ENCODE data around the gene SUPT4H1.

Gene SUPT4H1

DNA sequence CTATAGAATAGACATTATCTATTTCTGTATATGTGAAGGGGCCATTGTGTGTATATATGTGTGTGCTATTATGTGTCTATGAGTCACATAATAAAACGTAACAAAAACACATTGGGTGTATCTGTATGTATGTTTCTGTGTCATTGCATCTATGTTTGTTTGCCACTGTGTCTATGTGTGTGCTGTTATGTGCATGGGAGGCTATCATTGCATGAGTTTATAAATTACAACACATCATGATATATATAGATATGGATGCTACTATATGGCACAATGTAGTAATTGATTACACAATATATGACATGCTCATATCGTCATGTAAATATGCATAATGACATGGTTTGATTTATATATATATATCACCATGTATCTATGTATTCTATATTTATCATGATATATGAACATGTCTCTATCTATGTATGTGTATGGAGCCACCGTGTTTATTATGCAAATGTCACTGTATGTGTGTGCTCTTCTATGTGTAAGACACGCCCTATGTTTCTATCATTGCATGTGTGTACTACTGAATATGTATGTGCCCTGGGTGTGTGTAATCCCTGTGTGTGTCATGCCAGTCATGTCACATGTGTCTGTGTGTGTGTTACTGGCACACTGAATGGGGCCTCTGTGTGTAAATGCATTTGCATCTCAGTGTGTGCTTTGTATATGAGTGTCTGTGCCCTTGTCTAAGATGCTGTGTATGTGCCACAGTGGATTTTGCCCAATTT is 22.0 kb downstream of the SUPT4H1 start:
- TF ChIP-seq ZNF274 (IDR thresholded peaks at IDR 0.05; ENCODE audit: low read depth, low read length): no peak
- no peak for TF ChIP-seq SUZ12 (IDR thresholded peaks at IDR 0.05; ENCODE audit: extremely low read depth, insufficient read depth, insufficient read length)
- TF ChIP-seq YY1 (IDR thresholded peaks at IDR 0.05; ENCODE audit: insufficient read depth, insufficient read length): no peak
- Histone ChIP-seq H3K4me3 (ENCODE audit: insufficient read length, low read depth) (no peak overlapping the region), H3K9me3 (ENCODE audit: insufficient read depth, low read length) (no peaks in the 10 kb centered on the region), H3K4me1 (ENCODE audit: insufficient read depth, insufficient read length) (peaks cover 26% of the 10 kb centered on the region), H3K36me3 (ENCODE audit: insufficient read depth, insufficient read length, low read length) (no peaks in the 10 kb centered on the region), H3K27me3 (ENCODE audit: insufficient read depth, insufficient read length) (no peaks in the 10 kb centered on the region), H3K9ac (ENCODE audit: insufficient read length, low read depth) (no peak overlapping the region)
- DNase-seq (ENCODE audit: low read depth, low spot score): no peak

DNA sequence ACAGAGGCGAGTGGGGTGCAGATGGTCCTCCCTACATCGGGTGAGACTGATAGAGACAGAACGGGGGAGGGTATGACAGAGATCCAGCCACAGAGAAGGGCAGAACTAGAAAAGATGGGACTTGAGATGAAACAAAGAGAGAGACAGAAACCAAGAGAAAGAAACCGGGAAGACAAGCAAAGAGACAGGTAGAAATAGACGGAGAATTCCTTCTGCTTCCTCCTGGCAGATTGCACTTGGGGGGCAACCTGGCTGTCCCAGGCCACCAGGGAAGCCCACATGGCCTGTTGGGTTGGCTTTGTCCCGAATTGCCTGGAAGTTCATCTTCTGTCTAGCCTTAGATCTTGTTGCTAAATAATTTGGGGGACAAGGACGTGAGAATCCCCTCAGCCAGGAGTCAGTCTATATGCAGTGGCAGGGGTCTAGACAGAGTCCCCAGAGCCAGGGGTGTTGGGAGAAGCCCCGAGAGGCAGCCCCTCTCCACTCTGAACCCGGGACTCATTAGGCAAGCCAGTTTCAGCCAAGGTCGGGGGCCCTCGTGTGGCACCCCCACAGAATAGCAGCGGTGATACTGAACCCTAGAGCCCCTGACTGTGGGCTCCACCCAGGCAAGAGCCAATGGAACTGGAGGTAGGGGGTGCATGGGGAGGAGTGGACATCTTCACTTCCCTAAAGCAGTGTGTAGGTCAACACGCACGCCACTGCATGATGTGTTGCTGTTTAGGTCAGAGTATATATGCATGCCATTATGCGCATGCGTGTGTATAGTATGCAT is 22.8 kb downstream of the SUPT4H1 start:
- Histone ChIP-seq H3K4me3 (ENCODE audit: insufficient read length, low read depth) (no peak overlapping the region), H3K9me3 (ENCODE audit: insufficient read depth, low read length) (no peaks in the 10 kb centered on the region), H3K27me3 (ENCODE audit: insufficient read depth, insufficient read length) (no peaks in the 10 kb centered on the region), H3K4me1 (ENCODE audit: insufficient read depth, insufficient read length) (peaks cover 31% of the 10 kb centered on the region), H3K36me3 (ENCODE audit: insufficient read depth, insufficient read length, low read length) (no peaks in the 10 kb centered on the region), H3K9ac (ENCODE audit: insufficient read length, low read depth) (no peak overlapping the region)
- no peak for DNase-seq (ENCODE audit: low read depth, low spot score)
- TF ChIP-seq ZNF274 (IDR thresholded peaks at IDR 0.05; ENCODE audit: low read depth, low read length): no peak
- TF ChIP-seq YY1 (IDR thresholded peaks at IDR 0.05; ENCODE audit: insufficient read depth, insufficient read length): no peak
- no peak for TF ChIP-seq SUZ12 (IDR thresholded peaks at IDR 0.05; ENCODE audit: extremely low read depth, insufficient read depth, insufficient read length)

DNA sequence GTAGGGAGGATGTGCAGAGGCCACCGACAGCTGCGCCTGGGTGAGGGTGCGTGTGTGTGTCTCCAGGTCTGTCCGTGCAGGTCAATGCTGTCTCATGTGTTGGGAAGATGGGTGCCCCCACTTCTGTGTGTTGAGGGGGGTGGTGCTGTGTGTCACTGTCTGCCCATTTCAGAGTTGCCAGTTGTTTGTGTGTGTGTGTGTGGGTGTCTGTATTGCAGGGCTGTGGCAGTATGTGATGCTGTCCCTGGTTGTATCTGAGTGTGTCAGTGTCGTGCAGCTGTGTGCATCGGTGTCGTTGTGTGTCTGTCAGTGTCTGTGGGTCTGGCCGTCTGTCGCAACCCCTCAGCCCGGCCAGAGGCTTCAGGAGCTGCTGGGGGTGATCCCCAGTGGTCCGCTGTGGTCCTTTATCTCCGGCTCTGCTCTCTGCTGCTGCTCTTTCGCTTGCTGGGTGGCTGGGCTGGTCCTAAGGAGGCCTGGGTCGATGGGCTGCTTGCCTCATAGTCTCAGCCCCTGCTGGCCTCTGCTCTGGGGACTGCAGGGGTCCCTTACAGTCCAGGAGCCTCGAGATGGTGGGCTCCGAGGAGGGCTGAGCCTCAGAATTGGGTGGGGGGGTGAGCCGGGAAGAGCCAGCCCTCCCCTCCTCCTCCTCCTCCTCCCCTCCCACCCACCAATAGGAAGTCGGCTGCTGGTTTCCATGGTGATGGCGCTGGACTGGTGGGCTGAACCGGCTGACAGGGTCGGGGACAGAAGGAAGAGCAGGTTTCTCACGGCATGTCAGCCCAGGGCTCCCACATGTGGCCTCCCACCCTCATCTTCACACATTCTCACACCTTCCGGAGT is 23.6 kb downstream of the SUPT4H1 start, which contains the start of gene TSPOAP1:
Gene TSPOAP1 (minus strand): TSS at position 601 of the 840 bp plus-strand sequence. CDS start 875 bp downstream, outside the sequence.
- Histone ChIP-seq H3K9ac (ENCODE audit: insufficient read length, low read depth) (no peak within 1 kb of the TSS), H3K9me3 (ENCODE audit: insufficient read depth, low read length) (no peaks in the 10 kb centered on the region), H3K4me3 (ENCODE audit: insufficient read length, low read depth) (no peak within 1 kb of the TSS), H3K27me3 (ENCODE audit: insufficient read depth, insufficient read length) (peaks cover 2% of the 10 kb centered on the region), H3K36me3 (ENCODE audit: insufficient read depth, insufficient read length, low read length) (no peaks in the 10 kb centered on the region), H3K4me1 (ENCODE audit: insufficient read depth, insufficient read length) (peaks cover 35% of the 10 kb centered on the region)
- DNase-seq (ENCODE audit: low read depth, low spot score): no peak
- no peak for TF ChIP-seq YY1 (IDR thresholded peaks at IDR 0.05; ENCODE audit: insufficient read depth, insufficient read length)
- no peak for TF ChIP-seq ZNF274 (IDR thresholded peaks at IDR 0.05; ENCODE audit: low read depth, low read length)
- TF ChIP-seq SUZ12 (IDR thresholded peaks at IDR 0.05; ENCODE audit: extremely low read depth, insufficient read depth, insufficient read length): no peak

DNA sequence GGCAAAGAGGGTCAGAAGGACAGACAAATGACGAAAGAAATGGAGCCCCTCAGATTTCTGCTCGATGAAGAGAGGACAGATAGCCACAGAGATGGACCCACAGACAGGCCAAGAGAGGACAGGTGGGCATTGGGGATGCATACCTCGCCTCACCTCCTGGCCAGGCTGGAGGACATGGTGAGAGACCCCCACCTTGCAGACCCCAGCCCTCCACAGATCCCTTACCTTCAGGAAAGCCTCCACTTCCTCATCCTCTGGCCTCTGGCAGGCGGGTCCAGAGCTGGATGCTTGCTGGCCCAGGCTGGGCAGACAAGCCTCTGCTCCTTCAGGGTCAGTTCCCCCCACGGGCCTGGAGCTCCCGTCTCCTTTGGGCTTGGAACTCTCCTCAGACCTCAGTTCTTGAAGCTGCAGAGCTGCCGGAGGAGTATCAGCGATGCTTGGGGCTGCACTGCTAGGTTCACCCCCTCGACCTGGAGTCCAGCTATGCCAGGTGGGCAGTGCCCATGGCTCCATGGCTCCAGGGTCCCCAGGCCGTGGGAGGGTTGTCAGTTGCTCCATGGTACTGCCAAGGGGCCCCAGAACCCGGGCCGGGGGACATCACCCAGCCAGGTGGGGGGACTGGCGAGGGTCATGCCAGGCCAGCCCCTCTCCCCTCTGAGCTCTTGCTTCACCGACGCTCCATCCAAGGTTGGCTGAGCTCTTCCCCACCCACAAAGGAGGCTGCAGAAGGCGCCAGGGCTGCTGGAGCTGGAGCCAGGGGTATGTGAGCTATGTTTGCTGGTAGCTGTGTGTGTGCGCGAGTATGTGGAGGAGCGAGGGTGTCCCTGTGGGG is 24.4 kb downstream of the SUPT4H1 start:
- Histone ChIP-seq H3K4me3 (ENCODE audit: insufficient read length, low read depth) (no peak overlapping the region), H3K4me1 (ENCODE audit: insufficient read depth, insufficient read length) (peaks cover 36% of the 10 kb centered on the region), H3K9ac (ENCODE audit: insufficient read length, low read depth) (no peak overlapping the region), H3K9me3 (ENCODE audit: insufficient read depth, low read length) (no peaks in the 10 kb centered on the region), H3K36me3 (ENCODE audit: insufficient read depth, insufficient read length, low read length) (no peaks in the 10 kb centered on the region), H3K27me3 (ENCODE audit: insufficient read depth, insufficient read length) (peaks cover 8% of the 10 kb centered on the region)
- no peak for TF ChIP-seq YY1 (IDR thresholded peaks at IDR 0.05; ENCODE audit: insufficient read depth, insufficient read length)
- no peak for TF ChIP-seq SUZ12 (IDR thresholded peaks at IDR 0.05; ENCODE audit: extremely low read depth, insufficient read depth, insufficient read length)
- no peak for TF ChIP-seq ZNF274 (IDR thresholded peaks at IDR 0.05; ENCODE audit: low read depth, low read length)
- no peak for DNase-seq (ENCODE audit: low read depth, low spot score)

DNA sequence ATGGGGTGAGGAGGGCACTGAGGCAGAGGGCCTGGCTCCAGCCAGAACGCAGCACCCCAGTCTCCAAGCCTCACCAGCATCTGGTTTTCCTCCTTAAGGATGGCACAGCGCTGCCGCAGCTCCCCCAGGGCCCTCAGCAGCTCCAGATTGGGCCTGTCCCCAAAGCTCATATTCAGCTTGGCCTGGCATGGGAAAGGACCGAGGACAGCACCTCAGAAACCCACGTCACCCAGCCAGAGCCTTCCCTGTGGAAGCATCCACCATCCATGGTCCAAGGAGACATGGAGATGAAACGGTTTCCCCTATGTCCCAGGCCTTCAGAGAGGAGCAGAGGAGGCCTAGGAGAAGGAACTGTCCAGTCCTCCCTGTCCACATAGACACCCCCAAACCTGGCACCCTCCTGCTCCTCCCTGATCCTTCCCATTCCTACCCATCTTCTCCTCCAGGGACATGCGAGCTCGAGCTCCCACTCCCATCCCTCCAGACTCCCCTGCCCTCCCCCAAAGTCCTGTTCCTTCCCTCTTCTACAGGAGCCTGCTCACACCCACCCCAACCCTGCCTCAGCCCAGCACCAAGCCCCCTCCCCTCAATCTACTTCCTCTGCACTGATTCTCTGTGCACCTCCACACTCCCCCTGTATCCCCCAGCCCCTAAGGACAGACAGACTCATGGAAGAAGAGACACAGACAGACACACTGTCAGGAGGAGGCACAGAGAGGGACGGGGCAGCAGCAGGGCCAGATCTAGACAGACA is 25.2 kb downstream of the SUPT4H1 start:
- DNase-seq (ENCODE audit: low read depth, low spot score): no peak

More for the DNA sequence above, 25.2 kb downstream of the SUPT4H1 start:
- H3K4me1 ChIP-seq (ENCODE audit: insufficient read depth, insufficient read length): peaks cover 39% of the 10 kb centered on the region
- TF ChIP-seq ZNF274 (IDR thresholded peaks at IDR 0.05; ENCODE audit: low read depth, low read length) (no peak), SUZ12 (IDR thresholded peaks at IDR 0.05; ENCODE audit: extremely low read depth, insufficient read depth, insufficient read length) (no peak), YY1 (IDR thresholded peaks at IDR 0.05; ENCODE audit: insufficient read depth, insufficient read length) (no peak)
- no peaks in the 10 kb centered on the region for H3K36me3 ChIP-seq (ENCODE audit: insufficient read depth, insufficient read length, low read length)
- H3K9ac ChIP-seq (ENCODE audit: insufficient read length, low read depth): no peak overlapping the region
- no peaks in the 10 kb centered on the region for H3K9me3 ChIP-seq (ENCODE audit: insufficient read depth, low read length)
- peaks cover 8% of the 10 kb centered on the region for H3K27me3 ChIP-seq (ENCODE audit: insufficient read depth, insufficient read length)
- no peak overlapping the region for H3K4me3 ChIP-seq (ENCODE audit: insufficient read length, low read depth)
